K562 (cell line): ENCODE data around the gene CEMIP. TPM values are rescaled to one million over a fixed set of nuclear protein-coding genes. Genes with fewer than 3 reads are reported as not detected.

Source experiments
- CTBP1 ChIP-seq: fragments of 450-650 bp; IDR thresholded peaks from 2 replicates; pipeline ENCODE4 v1.6.1; 2016; ENCODE audit warnings: borderline replicate concordance
- ETV5 ChIP-seq: sonication (generic); formaldehyde crosslinking; IDR thresholded peaks from 2 replicates; pipeline ENCODE4 v1.4.0; 2020; ENCODE audit warnings: low read depth, mild to moderate bottlenecking, missing genetic modification reagents
- HDAC3 ChIP-seq: fragments of 450-650 bp; IDR thresholded peaks from 2 replicates; pipeline ENCODE4 v1.6.1; 2018; ENCODE audit warnings: borderline replicate concordance, mild to moderate bottlenecking, moderate library complexity; ENCODE audit not compliant: partially characterized antibody
- MGA ChIP-seq: fragments of 450-650 bp; IDR thresholded peaks from 2 replicates; pipeline ENCODE4 v1.6.1; 2016; ENCODE audit warnings: mild to moderate bottlenecking, moderate library complexity
- TAF1 ChIP-seq: IDR thresholded peaks from 2 replicates; pipeline ENCODE4 v1.6.1; 2011; ENCODE audit warnings: mild to moderate bottlenecking, low read length, moderate library complexity; ENCODE audit not compliant: insufficient read depth, control insufficient read depth, severe bottlenecking; ENCODE audit errors: extremely low read depth
- ZNF224 ChIP-seq: sonication (generic); formaldehyde crosslinking; IDR thresholded peaks from 2 replicates; pipeline ENCODE4 v1.8.0; 2022; ENCODE audit warnings: mild to moderate bottlenecking, missing genetic modification reagents
- polyA plus RNA-seq, 8 experiments: library from polyadenylated mRNA; depleted of rRNA in 4 of 8; stranded (reverse) in 5 of 8; unstranded in 3 of 8; fragments of >200 nt; fragmentation: Nextera tagmentation in 2 of 8; fragmentation: Illumina TruSeq in 1 of 8; extraction: Ambion mirVana in 2 of 8; extraction: Trizol in 1 of 8; gene quantifications; 2 replicates each; pipeline versions ENCODE4 v1.2.1 to v1.2.3, GENCODE V29; 2011 to 2014; ENCODE audit warnings: inconsistent platforms in 1 of 8, missing spikeins in 1 of 8
- total RNA-seq, 7 experiments: library from RNA; depleted of rRNA in 6 of 7; stranded (reverse); fragments of >200 nt in 6 of 7; fragmentation: Illumina TruSeq in 2 of 7; extraction: Trizol in 2 of 7; gene quantifications; 2 replicates each; pipeline versions ENCODE4 v1.2.1 to v1.2.3, GENCODE V29; 2011 to 2021; ENCODE audit warnings: low replicate concordance in 1 of 7

CEMIP gene
- total and polyA plus RNA-seq, 9 of the 15 experiments (the other 6 are each of a cell fraction or from before 2014, with no cell fraction given) = 0.33 TPM; not detected in 8

- TF ChIP-seq TAF1 = no peak
- TF ChIP-seq HDAC3 = no peak
- no peak for TF ChIP-seq MGA
- TF ChIP-seq ETV5 (CRISPR knock-in tag) = no peak
- TF ChIP-seq CTBP1 = no peak
- no peak for TF ChIP-seq ZNF224 (CRISPR knock-in tag)
These were observed 55.7 kb downstream of the CEMIP start (continued) for GRCh38 chr15:80834906-80835305.
